Skeletal muscle tissue (tissue), 4 donors: ENCODE measurements around the gene ENO2. TPM values are rescaled to one million over a fixed set of nuclear protein-coding genes. Genes with fewer than 3 reads are reported as not detected.

Experiments
- H3K27ac ChIP-seq: one replicate; pipeline ENCODE4 v1.7.0; 2013; ENCODE audit warnings: mild to moderate bottlenecking, low read depth, low read length, inconsistent platforms
- H3K27me3 ChIP-seq, 3 donors: one replicate each; pipeline ENCODE4 v1.7.0; 2013; ENCODE audit warnings: low read length in 3 of 3; ENCODE audit not compliant: control insufficient read depth in 3 of 3, insufficient read depth in 3 of 3
- H3K36me3 ChIP-seq, 3 donors: one replicate each; pipeline ENCODE4 v1.7.0; 2013; ENCODE audit warnings: low read length in 3 of 3; ENCODE audit not compliant: control insufficient read depth in 3 of 3, insufficient read depth in 3 of 3
- H3K4me1 ChIP-seq, 3 donors: one replicate each; pipeline ENCODE4 v1.7.0; 2013; ENCODE audit warnings: low read length in 3 of 3, mild to moderate bottlenecking in 3 of 3; ENCODE audit not compliant: control insufficient read depth in 3 of 3, insufficient read depth in 3 of 3
- H3K4me3 ChIP-seq, 3 donors: one replicate each; pipeline ENCODE4 v1.7.0; 2013; ENCODE audit warnings: low read length in 3 of 3
- H3K9ac ChIP-seq, 3 donors: one replicate each; pipeline ENCODE4 v1.7.0; 2013; ENCODE audit warnings: low read length in 3 of 3, mild to moderate bottlenecking in 3 of 3, moderate library complexity in 2 of 3, low read depth in 1 of 3
- H3K9me3 ChIP-seq, 3 donors: one replicate each; pipeline ENCODE4 v1.7.0; 2013; ENCODE audit warnings: low read length in 3 of 3; ENCODE audit not compliant: control insufficient read depth in 3 of 3
- total RNA-seq: library from RNA; depleted of rRNA; stranded (reverse); fragments of >200 nt; gene quantifications from one replicate; pipeline ENCODE4 v1.2.3, GENCODE V29; 2014
- donor health status: Osteomylitis.

The ENO2 gene
- total RNA-seq, 1 donor from 2014 or later, result 2.6 TPM

GRCh38 chr12:6932766-6933165 is 18.4 kb downstream of the ENO2 start:
- Histone ChIP-seq H3K27ac (no peak overlapping the region), H3K9me3 (no peaks in the 10 kb centered on the region), H3K4me3 (no peak overlapping the region), H3K27me3 (no peaks in the 10 kb centered on the region), H3K36me3 (peaks cover 6 to 15% (median 14%) of the 10 kb centered on the region in 3 donors), H3K9ac (peak overlapping the region in 1 of 3 donors; percentile 1), H3K4me1 (peaks cover 35 to 56% (median 47%) of the 10 kb centered on the region in 3 donors)

GRCh38 chr12:6934110-6934509 is 19.7 kb downstream of the ENO2 start:
- H3K9ac ChIP-seq, result no peak overlapping the region
- no peaks in the 10 kb centered on the region for H3K9me3 ChIP-seq
- H3K27ac ChIP-seq, result peak overlapping the region; percentile 69
- no peak overlapping the region for H3K4me3 ChIP-seq
- H3K36me3 ChIP-seq, result peaks cover 8 to 19% (median 14%) of the 10 kb centered on the region in 3 donors
- peaks cover 38 to 61% (median 51%) of the 10 kb centered on the region in 3 donors for H3K4me1 ChIP-seq
- no peaks in the 10 kb centered on the region for H3K27me3 ChIP-seq

- Histone ChIP-seq H3K27me3 (no peaks in the 10 kb centered on the region), H3K36me3 (peaks cover 9 to 23% (median 14%) of the 10 kb centered on the region in 3 donors), H3K9ac (no peak overlapping the region), H3K4me3 (no peak overlapping the region), H3K27ac (peak overlapping the region; percentile 69), H3K9me3 (no peaks in the 10 kb centered on the region), H3K4me1 (peaks cover 26 to 52% (median 39%) of the 10 kb centered on the region in 3 donors)
These were observed 21.2 kb downstream of the ENO2 start for GRCh38 chr12:6935371-6936193.

GRCh38 chr12:6936194-6936635 is 21.8 kb downstream of the ENO2 start:
- peaks cover 11 to 29% (median 14%) of the 10 kb centered on the region in 3 donors for H3K36me3 ChIP-seq
- peaks cover 26 to 52% (median 39%) of the 10 kb centered on the region in 3 donors for H3K4me1 ChIP-seq
- no peaks in the 10 kb centered on the region for H3K9me3 ChIP-seq
- no peak overlapping the region for H3K4me3 ChIP-seq
- H3K9ac ChIP-seq, result no peak overlapping the region
- H3K27me3 ChIP-seq, result no peaks in the 10 kb centered on the region
- peak overlapping the region; percentile 92 for H3K27ac ChIP-seq

- Histone ChIP-seq H3K9me3 (no peaks in the 10 kb centered on the region), H3K36me3 (peaks cover 14 to 32% (median 16%) of the 10 kb centered on the region in 3 donors), H3K27ac (peak overlapping the region; percentile 92), H3K27me3 (no peaks in the 10 kb centered on the region), H3K9ac (peak overlapping the region; percentile 51 to 98 (median 93)), H3K4me1 (peaks cover 26 to 57% (median 39%) of the 10 kb centered on the region in 3 donors), H3K4me3 (peak overlapping the region; percentile 48 to 91 (median 87))
These were observed 22.5 kb downstream of the ENO2 start for GRCh38 chr12:6936636-6937480.

GRCh38 chr12:6937481-6938352 is 23.3 kb downstream of the ENO2 start:
- Histone ChIP-seq H3K36me3 (peaks cover 14 to 32% (median 16%) of the 10 kb centered on the region in 3 donors), H3K4me1 (peaks cover 27 to 61% (median 44%) of the 10 kb centered on the region in 3 donors)

GRCh38 chr12:6938353-6939190 is 24.2 kb downstream of the ENO2 start:
- no peaks in the 10 kb centered on the region for H3K9me3 ChIP-seq
- H3K9ac ChIP-seq, result peak overlapping the region; percentile 74 to 98 (median 93)
- peaks cover 11 to 31% (median 16%) of the 10 kb centered on the region in 3 donors for H3K36me3 ChIP-seq
- H3K27ac ChIP-seq, result peak overlapping the region; percentile 92
- H3K4me1 ChIP-seq, result peaks cover 32 to 61% (median 41%) of the 10 kb centered on the region in 3 donors
- H3K27me3 ChIP-seq, result no peaks in the 10 kb centered on the region
- H3K4me3 ChIP-seq, result peak overlapping the region; percentile 78 to 91 (median 87)

More at GRCh38 chr12:6937481-6938352, 23.3 kb downstream of the ENO2 start:
- Histone ChIP-seq H3K4me3 (peak overlapping the region; percentile 78 to 91 (median 87)), H3K9me3 (no peaks in the 10 kb centered on the region), H3K27me3 (no peaks in the 10 kb centered on the region), H3K27ac (peak overlapping the region; percentile 92), H3K9ac (peak overlapping the region; percentile 92 to 98 (median 93))

GRCh38 chr12:6939191-6939540 is 24.8 kb downstream of the ENO2 start:
- Histone ChIP-seq H3K27me3 (no peaks in the 10 kb centered on the region), H3K9ac (peak overlapping the region in 2 of 3 donors; percentile 93 to 98), H3K4me3 (peak overlapping the region in 1 of 3 donors; percentile 22), H3K36me3 (peaks cover 7 to 27% (median 16%) of the 10 kb centered on the region in 3 donors), H3K4me1 (peaks cover 27 to 59% (median 35%) of the 10 kb centered on the region in 3 donors), H3K27ac (no peak overlapping the region), H3K9me3 (no peaks in the 10 kb centered on the region)
